Activated naive CD8-positive, alpha-beta T cell (primary cell): ENCODE data around the gene CCR2.
"Not testable (repeated sequence)": the region's sequence is repeated elsewhere in the genome, so short reads cannot be mapped to it uniquely, and the experiment has no call there.

Source experiments
- H3K27ac Mint-ChIP-seq: one replicate; pipeline ENCODE4 v1.8.0; 2021; ENCODE audit warnings: mixed read lengths
- H3K27me3 Mint-ChIP-seq: one replicate; pipeline ENCODE4 v1.8.0; 2021; ENCODE audit warnings: mixed read lengths
- H3K36me3 Mint-ChIP-seq: one replicate; pipeline ENCODE4 v1.8.0; 2021; ENCODE audit warnings: mixed read lengths
- H3K4me1 Mint-ChIP-seq: one replicate; pipeline ENCODE4 v1.8.0; 2021; ENCODE audit warnings: low read depth, mixed read lengths
- H3K4me3 Mint-ChIP-seq: one replicate; pipeline ENCODE4 v1.8.0; 2021; ENCODE audit warnings: mild to moderate bottlenecking, mixed read lengths
- H3K9me3 Mint-ChIP-seq: one replicate; pipeline ENCODE4 v1.8.0; 2021; ENCODE audit warnings: low read depth, mixed read lengths

The CCR2 gene

DNA sequence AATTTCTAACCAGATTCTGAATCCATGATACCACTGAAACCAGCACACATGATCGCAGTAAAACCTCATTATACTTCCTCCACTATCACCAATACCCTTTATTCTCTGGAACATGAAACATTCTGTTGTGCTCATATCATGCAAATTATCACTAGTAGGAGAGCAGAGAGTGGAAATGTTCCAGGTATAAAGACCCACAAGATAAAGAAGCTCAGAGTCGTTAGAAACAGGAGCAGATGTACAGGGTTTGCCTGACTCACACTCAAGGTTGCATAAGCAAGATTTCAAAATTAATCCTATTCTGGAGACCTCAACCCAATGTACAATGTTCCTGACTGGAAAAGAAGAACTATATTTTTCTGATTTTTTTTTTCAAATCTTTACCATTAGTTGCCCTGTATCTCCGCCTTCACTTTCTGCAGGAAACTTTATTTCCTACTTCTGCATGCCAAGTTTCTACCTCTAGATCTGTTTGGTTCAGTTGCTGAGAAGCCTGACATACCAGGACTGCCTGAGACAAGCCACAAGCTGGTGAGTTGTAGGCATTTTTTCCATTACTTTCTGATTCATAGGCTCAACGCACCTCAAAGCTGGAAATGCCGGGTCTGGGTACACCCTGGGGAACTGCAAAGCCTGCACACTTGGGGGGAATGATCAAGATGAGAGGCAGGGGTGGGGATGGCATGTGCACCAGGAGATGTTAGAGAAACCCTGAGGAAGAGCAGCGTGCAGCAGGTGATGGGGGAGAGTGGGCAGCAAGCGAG lies at the start of gene CCR2:
Gene CCR2 (plus strand): TSS at position 465 of the 764 bp plus-strand sequence. CDS start 3,417 bp downstream, outside the sequence.
- H3K27ac Mint-ChIP-seq: peak within 1 kb of the TSS; percentile 66
- peaks cover 10% of the 10 kb centered on the region for H3K36me3 Mint-ChIP-seq
- H3K27me3 Mint-ChIP-seq: peaks cover 7% of the 10 kb centered on the region
- peaks cover 70% of the 10 kb centered on the region for H3K4me1 Mint-ChIP-seq
- peaks cover under 1% of the 10 kb centered on the region for H3K9me3 Mint-ChIP-seq
- peak within 1 kb of the TSS; percentile 62 for H3K4me3 Mint-ChIP-seq

DNA sequence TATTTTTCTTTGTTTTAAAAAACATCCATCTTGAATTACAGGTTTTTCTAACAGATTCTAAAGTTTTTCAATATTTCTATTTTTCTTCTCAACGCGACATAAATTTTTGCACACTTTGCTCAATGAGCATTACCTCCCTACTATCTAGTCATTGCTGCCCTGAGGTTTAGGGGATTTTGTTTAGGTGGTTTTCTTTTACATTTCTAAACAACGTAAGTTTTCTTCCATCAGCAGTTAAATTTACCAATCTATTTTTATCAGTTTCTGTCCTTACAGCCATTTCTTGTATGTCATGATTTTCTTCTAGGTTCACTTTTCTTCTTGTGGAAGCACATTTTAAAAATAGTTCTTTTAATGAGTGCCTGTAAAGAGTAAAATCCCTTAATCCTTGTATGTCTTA lies 49.2 kb upstream of the CCR2 start:
- Mint-ChIP-seq H3K27ac (no peak overlapping the region), H3K36me3 (peaks cover 7% of the 10 kb centered on the region), H3K4me1 (peaks cover 28% of the 10 kb centered on the region), H3K4me3 (no peak overlapping the region), H3K27me3 (no peaks in the 10 kb centered on the region), H3K9me3 (no peaks in the 10 kb centered on the region)

DNA sequence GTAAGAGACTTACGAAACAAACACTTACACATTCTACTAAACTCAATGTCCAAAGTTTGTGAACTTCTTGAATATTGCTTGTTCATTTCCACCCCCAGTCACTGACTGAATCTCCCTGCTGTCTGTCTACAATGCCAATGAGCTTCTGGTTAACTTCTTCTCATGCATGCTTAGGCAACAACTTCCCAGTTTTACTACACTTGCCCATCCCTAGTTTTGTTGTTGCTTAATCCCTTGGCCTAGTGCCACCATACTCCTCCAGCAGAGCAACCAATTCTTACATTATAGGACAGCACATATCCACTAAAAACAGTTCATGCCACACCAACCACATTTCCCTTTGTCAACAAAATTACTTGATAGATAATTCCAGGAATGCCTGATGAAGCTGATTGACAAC lies 40.9 kb upstream of the CCR2 start:
- no peak overlapping the region for H3K27ac Mint-ChIP-seq

DNA sequence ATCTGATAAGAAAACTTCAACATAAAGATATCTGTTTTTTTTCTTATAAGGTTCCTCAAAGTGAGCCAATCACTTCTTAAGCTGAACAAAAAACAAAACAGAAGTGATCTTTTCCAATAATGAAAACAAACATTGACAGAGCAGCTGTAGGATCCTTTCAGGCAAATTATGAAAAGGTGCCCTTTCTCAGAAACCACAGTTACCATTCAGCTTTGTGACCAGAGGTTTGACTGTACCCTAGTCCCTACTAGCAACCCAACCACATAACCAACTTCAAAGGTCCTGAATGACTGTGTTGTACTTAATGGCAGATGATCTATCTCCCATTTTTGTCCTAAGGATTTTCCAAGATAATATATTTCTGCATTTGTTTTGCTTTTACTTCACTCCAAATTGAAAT lies 39.4 kb upstream of the CCR2 start:
- no peak overlapping the region for H3K4me3 Mint-ChIP-seq
- H3K36me3 Mint-ChIP-seq: peaks cover 8% of the 10 kb centered on the region
- peaks cover 13% of the 10 kb centered on the region for H3K9me3 Mint-ChIP-seq
- no peak overlapping the region for H3K27ac Mint-ChIP-seq
- H3K27me3 Mint-ChIP-seq: no peaks in the 10 kb centered on the region
- H3K4me1 Mint-ChIP-seq: no peaks in the 10 kb centered on the region

More for the DNA sequence above, 40.9 kb upstream of the CCR2 start:
- Mint-ChIP-seq H3K9me3 (peaks cover 9% of the 10 kb centered on the region), H3K4me1 (no peaks in the 10 kb centered on the region), H3K27me3 (no peaks in the 10 kb centered on the region), H3K4me3 (no peak overlapping the region), H3K36me3 (peaks cover 15% of the 10 kb centered on the region)

DNA sequence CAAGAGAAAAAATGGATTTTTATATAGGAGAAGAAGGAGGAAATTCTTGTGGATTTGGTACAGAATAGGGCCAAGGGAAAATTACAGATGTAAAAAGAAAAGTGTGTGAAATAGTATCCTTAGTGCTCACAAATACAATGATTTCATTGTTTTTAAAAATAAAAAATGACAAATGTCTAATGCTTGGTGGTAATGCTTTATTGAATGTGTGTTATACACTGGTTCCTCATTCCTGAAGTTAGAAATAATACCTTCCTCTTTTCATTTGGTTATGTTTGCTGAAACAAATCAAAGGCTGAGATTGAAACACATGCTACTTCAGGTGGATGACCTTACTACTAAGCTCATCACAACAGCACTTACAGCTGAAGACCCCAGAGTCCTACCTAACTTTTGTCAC lies 37.7 kb upstream of the CCR2 start:
- Mint-ChIP-seq H3K9me3 (peaks cover 13% of the 10 kb centered on the region), H3K27me3 (no peaks in the 10 kb centered on the region), H3K4me3 (no peak overlapping the region), H3K36me3 (peaks cover 8% of the 10 kb centered on the region), H3K27ac (no peak overlapping the region), H3K4me1 (no peaks in the 10 kb centered on the region)

DNA sequence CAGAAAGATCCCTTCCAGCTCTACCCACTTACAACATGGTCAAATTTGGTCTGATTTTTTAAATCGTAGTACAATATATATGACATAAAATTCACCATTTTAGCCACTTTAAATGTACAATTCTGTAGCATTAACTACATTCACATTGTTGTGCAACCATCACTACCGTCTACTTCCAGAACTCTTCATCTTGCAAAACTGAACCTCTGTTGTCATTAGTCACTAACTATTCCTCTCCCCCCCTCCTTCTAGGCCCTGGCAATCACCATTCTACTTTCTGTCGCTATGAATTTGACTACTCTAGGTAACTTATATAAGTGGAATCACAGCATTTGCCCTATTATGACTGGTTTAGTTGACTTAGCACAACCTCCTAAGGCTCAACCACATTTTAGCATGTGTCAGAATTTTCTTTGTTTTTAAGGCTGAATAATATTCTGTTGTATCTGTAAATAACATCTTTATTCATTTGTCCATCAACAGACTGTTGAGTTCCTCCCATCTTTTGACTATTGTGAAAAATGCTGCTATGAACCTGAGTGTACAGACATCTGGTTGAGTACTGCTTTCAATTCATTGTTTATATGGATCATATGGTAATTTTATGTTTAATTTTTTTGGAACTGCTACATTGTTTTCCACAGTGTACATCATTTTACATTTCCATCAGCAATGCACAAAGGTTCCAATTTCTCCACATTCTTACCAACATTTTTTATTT lies 35.5 kb upstream of the CCR2 start:
- H3K4me1 Mint-ChIP-seq: no peaks in the 10 kb centered on the region
- peaks cover 13% of the 10 kb centered on the region for H3K9me3 Mint-ChIP-seq
- no peak overlapping the region for H3K27ac Mint-ChIP-seq
- H3K36me3 Mint-ChIP-seq: peaks cover 8% of the 10 kb centered on the region
- no peak overlapping the region for H3K4me3 Mint-ChIP-seq
- no peaks in the 10 kb centered on the region for H3K27me3 Mint-ChIP-seq

DNA sequence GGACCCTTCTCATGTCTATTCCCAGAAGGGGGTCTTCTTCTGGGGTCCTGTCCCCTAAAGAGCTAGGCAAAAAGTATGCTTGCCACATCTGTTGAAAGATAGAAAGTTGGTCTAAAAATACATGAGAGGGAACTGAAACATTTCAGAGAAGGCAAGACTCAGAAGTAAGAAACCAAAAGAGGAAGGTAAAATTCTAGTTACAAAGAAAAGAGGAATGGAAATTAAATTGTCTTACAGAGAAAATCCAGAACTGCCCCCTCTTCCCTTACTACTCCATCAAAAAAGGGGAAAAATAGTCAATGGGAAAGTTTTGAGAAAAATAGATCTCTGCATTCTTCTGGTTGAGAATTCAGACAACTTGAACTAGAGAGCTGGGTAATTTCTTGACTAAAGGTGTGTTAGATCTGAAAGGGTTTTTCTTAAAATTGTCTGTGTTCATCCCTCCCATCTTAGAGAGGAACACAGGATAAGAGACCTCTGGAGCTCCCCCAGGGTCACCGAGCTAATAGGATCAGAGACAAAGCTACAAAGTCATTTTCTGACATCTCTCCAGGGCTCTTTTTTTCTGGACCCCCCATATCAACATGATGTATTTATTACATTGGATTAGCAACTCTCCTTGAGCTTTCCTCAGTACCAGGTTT lies 32.3 kb upstream of the CCR2 start:
- H3K4me3 Mint-ChIP-seq: no peak overlapping the region
- H3K36me3 Mint-ChIP-seq: peaks cover 8% of the 10 kb centered on the region
- H3K27ac Mint-ChIP-seq: no peak overlapping the region
- H3K9me3 Mint-ChIP-seq: peaks cover 13% of the 10 kb centered on the region
- no peaks in the 10 kb centered on the region for H3K27me3 Mint-ChIP-seq
- H3K4me1 Mint-ChIP-seq: no peaks in the 10 kb centered on the region

DNA sequence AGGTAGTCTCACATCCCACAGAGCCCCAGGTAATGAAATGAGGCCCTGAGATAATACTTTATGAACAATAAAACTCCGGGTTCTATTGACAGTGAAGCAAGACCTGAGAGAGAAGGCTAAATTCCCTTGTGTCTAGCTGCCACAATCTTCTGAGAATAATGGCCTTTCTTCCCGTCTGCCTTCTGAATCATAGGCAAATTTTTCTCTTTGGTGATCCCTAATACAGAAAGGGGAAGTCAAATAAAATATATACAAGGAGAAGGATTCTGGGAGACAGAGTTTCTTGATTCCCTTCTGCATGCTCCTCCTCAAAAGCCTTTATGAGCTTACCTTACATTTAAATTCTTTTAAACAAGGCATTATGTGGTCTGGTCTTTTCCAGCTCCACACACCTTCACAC lies 29.9 kb upstream of the CCR2 start:
- no peak overlapping the region for H3K27ac Mint-ChIP-seq
- H3K4me3 Mint-ChIP-seq: no peak overlapping the region
- no peaks in the 10 kb centered on the region for H3K27me3 Mint-ChIP-seq
- H3K36me3 Mint-ChIP-seq: no peaks in the 10 kb centered on the region
- no peaks in the 10 kb centered on the region for H3K9me3 Mint-ChIP-seq
- no peaks in the 10 kb centered on the region for H3K4me1 Mint-ChIP-seq

DNA sequence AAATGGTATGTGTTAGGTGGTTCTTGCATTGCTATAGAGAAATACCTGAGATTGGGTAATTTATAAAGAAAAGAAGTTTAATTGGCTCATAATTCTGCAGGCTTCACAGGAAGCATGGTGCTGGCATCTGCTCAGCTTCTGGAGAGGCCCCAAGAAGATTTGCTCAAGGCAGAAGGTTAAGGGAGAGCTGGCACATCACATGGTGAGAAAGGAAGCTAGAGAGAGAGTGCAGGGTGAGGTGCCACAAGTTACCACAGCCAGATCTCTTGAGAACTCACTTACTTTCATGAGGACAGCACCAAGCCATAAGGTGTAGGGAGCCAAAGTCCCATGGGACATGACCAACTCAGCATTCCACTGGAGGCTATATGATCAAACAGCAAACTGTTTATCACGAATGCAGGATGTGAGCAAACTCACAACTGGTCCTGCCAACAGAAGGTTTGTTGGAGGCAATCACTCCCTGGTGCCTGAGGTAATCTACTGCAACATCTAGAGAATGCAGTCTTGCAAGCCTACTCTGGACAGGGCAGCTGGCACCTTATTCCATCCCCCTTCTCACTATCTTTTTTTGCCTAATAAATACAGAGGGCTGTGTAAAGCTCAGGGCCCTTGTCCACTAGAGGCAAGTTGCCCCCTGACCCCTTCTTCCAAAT lies 28.1 kb upstream of the CCR2 start:
- no peaks in the 10 kb centered on the region for H3K36me3 Mint-ChIP-seq
- H3K9me3 Mint-ChIP-seq: no peaks in the 10 kb centered on the region
- no peak overlapping the region for H3K27ac Mint-ChIP-seq
- no peak overlapping the region for H3K4me3 Mint-ChIP-seq
- no peaks in the 10 kb centered on the region for H3K27me3 Mint-ChIP-seq
- H3K4me1 Mint-ChIP-seq: no peaks in the 10 kb centered on the region

DNA sequence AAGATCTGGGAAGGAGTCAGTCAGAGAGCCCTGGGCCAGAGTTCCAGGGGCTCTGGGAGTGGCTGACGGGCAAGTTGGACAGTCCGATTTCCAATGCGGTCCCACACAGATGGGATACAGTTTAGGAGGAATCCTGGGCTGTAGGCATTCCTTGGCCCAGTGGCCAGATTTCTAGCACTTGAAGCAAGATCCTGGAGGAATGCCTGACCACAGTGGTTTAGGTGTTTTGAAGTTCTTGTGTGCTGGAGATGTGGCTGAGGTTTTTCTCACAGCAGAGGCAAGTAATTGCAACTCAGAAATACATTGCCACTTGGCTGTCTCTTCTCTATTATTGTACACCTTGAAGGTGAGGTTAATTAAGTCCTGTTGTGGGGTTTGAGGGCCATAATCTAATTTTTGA lies 23.2 kb upstream of the CCR2 start:
- not testable (repeated sequence) for H3K27me3 Mint-ChIP-seq, H3K9me3 Mint-ChIP-seq, H3K27ac Mint-ChIP-seq, H3K36me3 Mint-ChIP-seq, H3K4me3 Mint-ChIP-seq, H3K4me1 Mint-ChIP-seq

DNA sequence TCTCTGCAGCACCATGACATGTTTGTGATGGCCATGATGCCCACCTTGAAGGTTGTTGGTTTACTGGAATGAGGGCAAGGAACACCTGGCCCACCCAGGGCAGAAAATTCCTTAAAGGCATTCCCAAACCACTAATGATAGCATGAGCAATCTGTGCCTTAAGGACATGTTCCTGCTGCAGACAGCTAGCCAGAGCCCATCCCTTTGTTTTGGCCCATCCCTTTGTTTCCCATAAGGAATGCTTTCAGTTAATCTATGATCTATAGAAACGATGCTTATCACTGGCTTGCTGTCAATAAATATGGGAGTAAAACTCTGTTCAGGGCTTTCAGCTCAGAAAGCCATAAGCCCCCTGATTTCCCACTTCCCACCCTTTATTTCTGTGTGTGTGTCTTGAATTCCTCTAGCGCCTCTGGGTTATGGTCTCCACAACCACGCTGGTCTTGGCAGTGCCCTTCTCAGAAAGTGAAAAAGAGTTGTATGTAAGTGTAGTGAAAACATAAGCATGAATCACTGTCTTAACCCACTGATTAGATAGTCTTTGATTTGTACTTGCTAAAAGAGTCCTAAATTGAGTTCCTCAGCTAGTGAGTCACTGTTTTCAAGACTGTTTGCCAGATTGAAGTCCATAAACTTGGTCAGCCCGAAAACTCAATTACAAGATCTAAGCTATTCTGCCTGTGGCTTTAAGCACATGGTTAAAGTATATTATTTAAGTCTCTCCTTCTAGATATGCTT lies 19.0 kb upstream of the CCR2 start:
- Mint-ChIP-seq H3K4me1 (peaks cover 3% of the 10 kb centered on the region), H3K27me3 (no peaks in the 10 kb centered on the region), H3K27ac (no peak overlapping the region), H3K36me3 (peaks cover 11% of the 10 kb centered on the region), H3K4me3 (no peak overlapping the region), H3K9me3 (peaks cover 18% of the 10 kb centered on the region)

DNA sequence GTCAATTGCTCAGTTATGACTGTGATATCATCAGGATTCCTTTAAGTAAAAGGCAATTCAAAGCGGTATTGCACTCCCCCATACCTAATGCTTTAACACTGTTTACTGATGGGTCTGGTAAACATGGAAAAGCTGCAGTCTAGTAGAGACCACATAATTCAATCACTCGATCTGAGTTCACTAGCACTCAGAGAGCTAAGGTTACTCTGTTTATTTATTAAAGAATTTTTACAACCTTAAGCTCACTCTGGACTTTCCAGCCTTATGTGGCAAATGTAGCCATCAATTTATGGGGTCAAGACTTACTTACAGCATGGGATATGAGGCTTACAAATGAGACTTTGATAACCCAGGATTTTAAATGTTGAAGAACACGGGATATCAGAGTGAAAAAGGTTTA lies 18.4 kb upstream of the CCR2 start:
- Mint-ChIP-seq H3K27me3 (no peaks in the 10 kb centered on the region), H3K36me3 (peaks cover 14% of the 10 kb centered on the region), H3K9me3 (peaks cover 22% of the 10 kb centered on the region), H3K27ac (no peak overlapping the region), H3K4me1 (peaks cover 3% of the 10 kb centered on the region), H3K4me3 (no peak overlapping the region)

DNA sequence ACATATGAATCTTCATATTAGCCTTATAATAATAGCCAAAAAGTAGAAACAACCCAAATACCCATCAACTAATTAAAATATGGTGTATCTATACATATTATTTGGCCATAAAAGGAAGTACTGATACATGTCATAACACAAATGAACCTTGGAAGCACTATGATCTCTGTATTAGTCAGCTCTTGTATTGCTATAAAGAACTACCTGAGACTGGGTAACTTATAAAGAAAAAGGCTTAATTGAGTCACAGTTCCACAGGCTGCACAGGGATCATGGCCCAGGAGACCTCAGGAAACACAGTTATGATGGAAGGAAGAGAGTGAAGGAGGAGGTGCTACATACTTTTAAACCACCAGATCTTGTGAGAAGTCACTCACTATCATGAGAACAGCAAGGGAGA lies 16.0 kb upstream of the CCR2 start:
- peaks cover 3% of the 10 kb centered on the region for H3K4me1 Mint-ChIP-seq
- no peak overlapping the region for H3K4me3 Mint-ChIP-seq
- H3K36me3 Mint-ChIP-seq: peaks cover 14% of the 10 kb centered on the region
- peaks cover 22% of the 10 kb centered on the region for H3K9me3 Mint-ChIP-seq
- H3K27ac Mint-ChIP-seq: no peak overlapping the region
- no peaks in the 10 kb centered on the region for H3K27me3 Mint-ChIP-seq

DNA sequence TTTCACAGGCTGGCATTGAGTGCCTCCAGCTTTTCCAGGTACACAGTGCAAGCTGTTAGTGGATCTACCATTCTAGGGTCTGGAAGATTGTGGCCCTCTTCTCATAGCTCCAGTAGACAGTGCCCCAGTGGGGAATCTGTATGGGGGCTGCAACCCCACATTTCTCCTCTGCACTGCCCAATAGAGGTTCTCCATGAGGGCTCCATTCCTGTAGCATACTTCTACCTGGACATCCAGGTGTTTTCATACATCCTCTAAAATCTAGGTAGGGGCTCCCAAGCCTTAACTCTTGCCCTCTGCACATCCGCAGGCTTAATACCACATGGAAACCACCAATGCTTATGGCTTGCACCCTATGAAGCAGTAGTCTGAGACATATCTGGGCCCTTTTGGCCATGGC lies 15.1 kb upstream of the CCR2 start:
- Mint-ChIP-seq H3K36me3 (peaks cover 14% of the 10 kb centered on the region), H3K27ac (no peak overlapping the region), H3K9me3 (peaks cover 22% of the 10 kb centered on the region), H3K4me1 (peaks cover 3% of the 10 kb centered on the region), H3K27me3 (no peaks in the 10 kb centered on the region), H3K4me3 (no peak overlapping the region)
